ENCODE data around the gene NPY.
"Not testable (repeated sequence)": the region's sequence is repeated elsewhere in the genome, so short reads cannot be mapped to it uniquely, and the experiment has no call there.

Gene NPY

GRCh38 chr7:24283897-24284698, at the start of gene NPY:
TSS of gene NPY (plus strand) at chr7:24284190. CDS start at chr7:24285241, 1,051 bp downstream.
- DNase-seq, result peak; percentile 44

DNA sequence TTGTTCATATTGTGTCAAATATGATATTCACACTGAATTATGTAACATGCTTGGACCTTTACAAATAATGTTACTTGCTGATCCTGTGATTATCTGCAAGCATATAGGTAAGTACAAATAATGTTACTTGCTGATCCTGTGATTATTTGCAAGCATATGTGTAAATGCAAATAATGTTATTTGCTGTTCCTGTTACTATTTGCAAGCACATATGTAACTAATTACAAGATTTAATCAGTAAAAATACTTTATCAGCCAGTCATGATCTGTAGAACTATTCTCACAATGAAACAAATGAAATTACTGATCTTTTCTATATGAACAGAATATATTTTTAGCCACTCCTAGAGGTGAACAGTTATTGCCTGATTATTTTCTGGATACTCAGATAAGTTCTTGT, 44.7 kb upstream of the NPY start:
- no peak for DNase-seq

GRCh38 chr7:24241206-24241605, 42.8 kb upstream of the NPY start:
- no peak for DNase-seq

DNA sequence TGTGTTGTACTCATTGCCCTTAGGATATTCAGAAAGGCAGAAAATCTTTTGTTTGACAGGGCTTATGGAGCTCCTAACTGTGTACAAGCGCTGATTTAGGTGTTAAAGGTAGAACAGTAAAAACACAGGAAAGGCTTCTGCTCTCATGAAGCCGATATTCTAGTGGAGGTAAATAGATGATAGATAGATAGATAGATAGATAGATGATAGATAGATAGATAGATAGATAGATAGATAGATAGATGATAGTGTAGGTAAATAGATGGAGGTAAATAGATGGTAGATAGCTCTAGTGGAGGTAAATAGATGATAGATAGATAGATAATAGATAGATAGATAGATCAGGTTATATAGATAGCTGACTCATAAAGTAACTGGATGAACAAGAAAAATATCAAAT, 39.4 kb upstream of the NPY start:
- no peak for DNase-seq

DNA sequence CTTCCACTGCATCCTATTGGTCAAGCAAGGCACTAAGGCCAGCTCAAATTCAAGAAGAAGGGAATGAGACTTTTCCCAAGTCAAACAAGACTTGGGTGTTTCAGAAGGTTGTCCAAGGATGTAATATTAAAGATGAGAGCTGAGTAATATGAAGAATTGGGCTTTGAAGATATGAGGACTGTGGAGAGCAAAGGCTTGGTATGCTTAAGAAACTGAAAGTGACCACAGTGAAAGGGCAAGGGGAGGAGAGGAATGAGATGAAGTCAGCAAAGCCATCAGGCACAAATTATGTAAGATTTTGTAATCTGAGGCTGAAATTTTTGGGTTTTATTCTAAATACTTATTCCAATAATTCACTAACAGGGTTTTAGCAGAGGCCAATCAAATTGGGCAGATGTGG, 38.6 kb upstream of the NPY start:
- no peak for DNase-seq

GRCh38 chr7:24249266-24249665, 34.7 kb upstream of the NPY start:
- DNase-seq, result no peak

- no peak for DNase-seq
These were observed 32.4 kb upstream of the NPY start for GRCh38 chr7:24251568-24251967.

GRCh38 chr7:24255139-24255538, 28.9 kb upstream of the NPY start:
- DNase-seq, result peak; percentile 32

GRCh38 chr7:24258324-24258723, 25.7 kb upstream of the NPY start:
- not testable (repeated sequence) for DNase-seq

DNA sequence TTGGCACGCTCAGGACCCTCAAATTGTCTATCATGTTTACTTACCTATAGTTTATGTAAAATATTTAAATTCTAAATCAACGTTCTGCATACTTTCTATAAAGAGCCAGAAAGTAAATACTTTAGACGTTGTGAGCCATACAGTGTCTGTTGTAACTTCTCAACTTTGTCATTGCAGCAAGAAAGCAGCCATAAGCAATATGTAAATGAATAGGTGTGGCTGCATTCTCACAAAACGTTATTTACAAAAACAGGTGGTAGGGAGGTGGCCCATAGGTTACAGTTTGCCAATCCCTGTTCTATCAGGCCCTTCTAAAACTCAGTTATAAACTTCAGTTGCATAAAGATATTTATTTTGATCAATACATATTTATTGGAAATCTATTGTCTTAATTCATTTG, 12.1 kb upstream of the NPY start:
- DNase-seq, result no peak

- DNase-seq, result no peak
These were observed 4.5 kb upstream of the NPY start for GRCh38 chr7:24279512-24279911.

DNA sequence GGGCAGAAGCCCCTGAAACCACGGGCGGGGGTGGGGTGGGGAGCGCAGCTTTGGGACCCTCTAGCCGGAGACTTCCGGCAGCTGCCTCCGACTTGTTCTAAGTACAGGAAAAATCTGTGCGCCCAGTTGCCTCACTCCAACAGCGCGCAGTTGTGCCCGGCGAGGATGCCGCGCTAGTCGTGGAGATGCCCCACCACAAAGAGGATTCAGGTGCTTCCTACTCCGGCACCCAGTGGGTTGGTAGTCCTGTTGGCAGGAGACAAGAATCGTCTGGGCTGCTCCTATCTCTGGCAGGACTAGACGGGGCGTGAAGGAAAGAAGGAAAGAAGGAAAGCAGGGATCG, 465 bp upstream of the NPY start:
- DNase-seq, result peak; percentile 16

- peak; percentile 17 for DNase-seq
These were observed 913 bp downstream of the NPY start for GRCh38 chr7:24284699-24285506.

DNA sequence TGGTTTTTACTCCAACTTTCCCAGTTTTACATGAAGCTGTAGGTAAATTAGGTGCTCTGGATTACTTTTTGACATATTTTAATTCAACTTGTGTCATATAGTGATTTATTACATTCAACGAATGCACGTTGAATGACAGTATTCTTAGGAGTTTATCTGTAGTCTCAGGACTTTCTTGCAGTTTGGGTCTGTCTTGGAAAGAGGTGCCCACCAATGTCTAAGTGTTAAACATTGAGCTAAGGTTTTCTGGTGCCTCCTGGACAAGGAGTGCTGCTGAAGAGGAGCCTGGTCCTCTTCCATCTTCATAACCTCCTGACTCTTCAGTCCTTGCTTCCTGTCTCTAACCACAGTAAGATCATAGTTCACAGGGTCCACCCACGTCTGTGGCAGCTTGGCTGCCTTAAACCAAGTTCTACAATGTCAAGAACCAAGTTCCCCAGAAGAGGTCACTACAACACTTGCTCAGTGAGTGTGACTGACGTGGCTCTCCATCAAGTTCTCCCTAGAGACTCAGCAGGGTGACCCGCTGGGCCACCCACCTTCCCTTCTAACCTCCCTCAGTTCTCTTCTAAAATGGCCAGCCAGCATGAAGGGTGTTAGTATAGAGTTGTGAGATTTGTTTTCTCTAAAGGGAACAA, 6.1 kb downstream of the NPY start:
- DNase-seq, result peak; percentile 73

GRCh38 chr7:24291271-24291670, 7.3 kb downstream of the NPY start:
- DNase-seq, result no peak

- no peak for DNase-seq
These were observed 13.4 kb downstream of the NPY start for GRCh38 chr7:24297362-24297761.

- DNase-seq, result no peak
These were observed 14.7 kb downstream of the NPY start for GRCh38 chr7:24298696-24299095.

GRCh38 chr7:24299192-24299591, 15.2 kb downstream of the NPY start:
- DNase-seq, result no peak

GRCh38 chr7:24301703-24302102, 17.7 kb downstream of the NPY start:
- DNase-seq, result no peak

DNA sequence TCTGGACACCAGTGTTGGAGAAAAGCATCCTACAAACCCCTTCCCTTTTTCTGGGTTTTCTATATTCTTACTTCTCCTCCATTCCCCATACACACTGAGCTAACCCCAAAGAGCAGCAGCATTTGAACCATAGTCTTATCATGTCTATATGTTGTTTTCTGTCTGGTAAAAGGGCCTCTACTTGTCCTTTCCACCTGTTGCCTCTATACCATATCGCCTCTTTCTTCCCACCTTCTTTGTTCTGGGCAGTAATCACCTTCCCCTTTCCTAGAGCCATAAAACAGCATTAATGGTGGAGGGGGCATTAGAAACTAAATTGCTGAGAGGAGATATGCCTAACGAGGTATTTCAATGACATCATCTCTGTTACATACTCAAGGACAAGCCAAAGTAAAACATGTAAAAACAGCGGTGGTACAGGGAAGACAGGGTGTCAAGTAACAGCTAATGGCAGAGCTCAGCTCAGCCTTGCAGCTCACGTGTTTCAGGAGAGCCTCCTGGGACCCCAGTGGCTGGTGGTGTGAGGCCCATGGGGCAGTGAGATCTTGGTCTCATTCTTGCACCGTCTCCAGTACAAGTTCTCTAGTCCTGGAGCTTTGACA, 20.6 kb downstream of the NPY start:
- DNase-seq, result no peak

GRCh38 chr7:24307326-24307725, 23.3 kb downstream of the NPY start:
- DNase-seq, result no peak

GRCh38 chr7:24312588-24312987, 28.6 kb downstream of the NPY start:
- no peak for DNase-seq

DNA sequence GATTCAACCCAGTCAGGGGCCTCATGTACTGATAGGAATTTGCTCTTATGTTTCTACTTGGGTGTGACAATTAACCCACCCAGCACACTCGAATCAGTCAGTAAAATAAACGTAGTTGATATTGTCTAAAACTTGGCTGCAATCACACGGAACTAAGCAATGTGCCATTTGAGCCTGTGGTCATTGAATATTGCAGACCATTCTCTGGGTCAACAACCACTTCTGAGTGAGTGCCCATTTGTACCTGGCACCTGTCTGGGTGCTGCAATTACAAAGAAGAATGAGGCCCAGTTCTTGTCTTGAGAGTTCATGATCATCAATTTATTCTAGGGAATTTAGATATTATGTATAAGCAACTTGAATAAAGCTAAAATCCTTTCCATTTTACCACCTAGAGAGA, 29.8 kb downstream of the NPY start:
- DNase-seq, result no peak

DNA sequence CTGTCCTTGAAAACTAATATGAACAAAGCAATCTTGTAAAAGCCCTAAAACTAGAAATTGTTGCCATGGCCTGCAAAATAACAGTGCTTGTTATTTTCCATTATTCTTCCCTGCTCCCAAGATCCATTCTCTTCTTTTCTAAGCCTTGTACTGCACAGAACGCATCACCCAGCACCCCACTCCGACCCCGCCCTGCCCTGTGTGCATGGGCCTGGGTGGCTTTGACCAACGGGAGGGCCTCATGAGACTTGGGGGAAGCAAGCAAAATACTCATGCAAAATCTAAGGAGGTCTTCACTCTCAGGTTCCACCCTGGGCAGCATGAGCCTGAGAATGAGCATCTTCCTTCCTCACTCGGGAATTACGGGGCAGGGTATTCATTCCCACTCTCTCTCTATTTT, 32.4 kb downstream of the NPY start:
- no peak for DNase-seq

Measured in stimulated activated CD4-positive, alpha-beta T cell treated with anti-CD3 and anti-CD28 coated beads, Interleukin-15, amount 100 ng/mL, for 24 hours (primary cell).